GM23338 (cell line): Measurements from ENCODE around the gene ITPRIPL1. TPM values are rescaled to one million over a fixed set of nuclear protein-coding genes. Genes with fewer than 3 reads are reported as not detected.

ENCODE experiments used
- ATAC-seq: fragments of 200-7000 bp; cut with Tn5 transposase; 3 replicates; pipeline ENCODE4 v1.9.1; 2020
- DNase-seq: peaks from one replicate; pipeline ENCODE4 v3.0.0-alpha.2; 2015; ENCODE audit warnings: low spot score
- H2AFZ ChIP-seq: fragments of 200-600 bp; sonication (generic); 2 replicates; pipeline ENCODE4 v1.8.0; 2016; ENCODE audit warnings: antibody characterized with exemption, mild to moderate bottlenecking, moderate library complexity
- H3F3A ChIP-seq: fragments of 200-600 bp; sonication (generic); replicated peaks from 2 replicates; pipeline ENCODE4 v1.8.0; 2017; ENCODE audit warnings: antibody characterized with exemption, mixed run types, low read depth
- H3K27ac ChIP-seq: fragments of 200-600 bp; sonication (generic); 2 replicates; pipeline ENCODE4 v1.6.1; 2016; ENCODE audit warnings: low read depth
- H3K27me3 ChIP-seq: fragments of 200-600 bp; sonication (generic); 2 replicates; pipeline ENCODE4 v1.8.0; 2016; ENCODE audit warnings: mild to moderate bottlenecking, mixed run types, moderate library complexity; ENCODE audit not compliant: insufficient read depth
- H3K36me3 ChIP-seq: fragments of 200-600 bp; sonication (generic); 2 replicates; pipeline ENCODE4 v1.8.0; 2016; ENCODE audit warnings: mild to moderate bottlenecking; ENCODE audit not compliant: insufficient read depth
- H3K4me1 ChIP-seq: fragments of 200-600 bp; sonication (generic); 2 replicates; pipeline ENCODE4 v1.8.0; 2016; ENCODE audit warnings: mild to moderate bottlenecking, moderate library complexity; ENCODE audit not compliant: insufficient read depth
- H3K4me2 ChIP-seq: fragments of 200-600 bp; sonication (generic); 2 replicates; pipeline ENCODE4 v1.7.1; 2017; ENCODE audit warnings: mixed run types
- H3K4me3 ChIP-seq: fragments of 200-600 bp; sonication (generic); 2 replicates; pipeline ENCODE4 v1.6.1; 2016; ENCODE audit warnings: mixed run types
- H3K79me2 ChIP-seq: fragments of 200-600 bp; sonication (generic); replicated peaks from 2 replicates; pipeline ENCODE4 v1.8.0; 2017; ENCODE audit warnings: mild to moderate bottlenecking; ENCODE audit not compliant: insufficient read depth
- H3K9me2 ChIP-seq: fragments of 200-600 bp; sonication (generic); 2 replicates; pipeline ENCODE4 v1.8.0; 2017; ENCODE audit not compliant: insufficient read depth
- H4K20me1 ChIP-seq: fragments of 200-600 bp; sonication (generic); replicated peaks from 2 replicates; pipeline ENCODE4 v1.8.0; 2017; ENCODE audit warnings: mild to moderate bottlenecking; ENCODE audit not compliant: insufficient read depth
- H3K27ac Mint-ChIP-seq: 2 replicates; pipeline ENCODE4 v1.8.0; 2020; ENCODE audit warnings: inconsistent platforms, mild to moderate bottlenecking, moderate library complexity, mixed read lengths
- H3K27me3 Mint-ChIP-seq: 3 replicates; pipeline ENCODE4 v1.8.0; 2022; ENCODE audit warnings: low read depth, mild to moderate bottlenecking, moderate library complexity, mixed read lengths, inconsistent platforms; ENCODE audit not compliant: insufficient read depth, poor library complexity
- H3K36me3 Mint-ChIP-seq: 3 replicates; pipeline ENCODE4 v1.8.0; 2021; ENCODE audit warnings: low read depth, mild to moderate bottlenecking, inconsistent platforms, moderate library complexity, mixed read lengths
- H3K4me1 Mint-ChIP-seq: 3 replicates; pipeline ENCODE4 v1.8.0; 2020; ENCODE audit warnings: mild to moderate bottlenecking, inconsistent platforms, mixed read lengths
- H3K4me3 Mint-ChIP-seq: 3 replicates; pipeline ENCODE4 v1.8.0; 2021; ENCODE audit warnings: moderate library complexity, mild to moderate bottlenecking, inconsistent platforms, mixed read lengths
- H3K9me3 Mint-ChIP-seq: 3 replicates; pipeline ENCODE4 v1.8.0; 2020; ENCODE audit warnings: moderate library complexity, mild to moderate bottlenecking, inconsistent platforms, mixed read lengths
- CREB1 ChIP-seq: fragments of 250-450 bp; sonication (Bioruptor Pico); IDR thresholded peaks from 2 replicates; pipeline ENCODE4 v1.5.0; 2020; ENCODE audit warnings: low read depth, mild to moderate bottlenecking, moderate library complexity
- CTCF ChIP-seq, 2 experiments: fragments of 200-600 bp in 1 of 2; sonication (generic) in 1 of 2; conservative IDR thresholded peaks; 2 replicates each; pipeline versions ENCODE4 v1.5.1 to v1.6.1; 2016 to 2017; ENCODE audit warnings: antibody characterized with exemption in 2 of 2, low read depth in 2 of 2, mild to moderate bottlenecking in 2 of 2, moderate library complexity in 1 of 2
- NANOG ChIP-seq: IDR thresholded peaks from 2 replicates; pipeline ENCODE4 v1.6.1; 2016; ENCODE audit warnings: antibody characterized with exemption, borderline replicate concordance
- POLR2AphosphoS5 ChIP-seq: IDR thresholded peaks from 2 replicates; pipeline ENCODE4 v1.6.1; 2016; ENCODE audit warnings: antibody characterized with exemption, low read depth
- REST ChIP-seq: IDR thresholded peaks from one replicate; pipeline ENCODE4 v1.6.1; 2018; ENCODE audit warnings: antibody characterized with exemption; ENCODE audit not compliant: unreplicated experiment
- STAT1 ChIP-seq: IDR thresholded peaks from one replicate; pipeline ENCODE4 v1.6.1; 2016; ENCODE audit warnings: antibody characterized with exemption; ENCODE audit not compliant: unreplicated experiment
- ZNF114 ChIP-seq: fragments of 250-450 bp; sonication (Bioruptor Pico); IDR thresholded peaks from 2 replicates; pipeline ENCODE4 v1.5.0; 2020; ENCODE audit warnings: mild to moderate bottlenecking, moderate library complexity
- ZNF331 ChIP-seq: fragments of 250-450 bp; sonication (Bioruptor Pico); IDR thresholded peaks from 2 replicates; pipeline ENCODE4 v1.5.0; 2020; ENCODE audit warnings: low read depth, mild to moderate bottlenecking, moderate library complexity
- ZNF462 ChIP-seq: fragments of 250-450 bp; sonication (Bioruptor Pico); IDR thresholded peaks from 2 replicates; pipeline ENCODE4 v1.5.0; 2020; ENCODE audit warnings: mild to moderate bottlenecking, moderate library complexity
- polyA plus RNA-seq: library from polyadenylated mRNA; unstranded; fragments of >200 nt; fragmentation: Nextera tagmentation; extraction: Ambion mirVana; gene quantifications from 2 replicates; pipeline ENCODE4 v1.2.1, GENCODE V29; 2016
- total RNA-seq: library from RNA; depleted of rRNA; stranded (reverse); fragments of >200 nt; shearing (Covaris generic); gene quantifications from 2 replicates; pipeline ENCODE4 v1.2.3, GENCODE V29; 2014

ITPRIPL1 gene
- total and polyA plus RNA-seq, 2 experiments from 2014 or later, result 5.3 to 14.0 TPM

GRCh38 chr2:96361751-96362150 is 36.6 kb downstream of the ITPRIPL1 start:
- no peak for ATAC-seq
- H3F3A ChIP-seq, result no peaks in the 10 kb centered on the region
- H3K27me3 Mint-ChIP-seq, result peaks cover 2% of the 10 kb centered on the region
- no peak overlapping the region for H3K27ac ChIP-seq
- DNase-seq, result no peak
- H2AFZ ChIP-seq, result no peak overlapping the region
- H3K79me2 ChIP-seq, result no peaks in the 10 kb centered on the region
- no peaks in the 10 kb centered on the region for H3K4me1 ChIP-seq
- TF ChIP-seq NANOG, result no peak
- TF ChIP-seq ZNF462 (CRISPR knock-in tag), result no peak
- no peak for TF ChIP-seq CREB1
- TF ChIP-seq POLR2AphosphoS5, result no peak
- no peak for TF ChIP-seq STAT1
- H3K4me1 Mint-ChIP-seq, result no peaks in the 10 kb centered on the region; the same call in 2 of the 3 replicates
- H3K4me3 Mint-ChIP-seq, result no peak overlapping the region
- no peaks in the 10 kb centered on the region; the same call in none of the 2 replicates for H4K20me1 ChIP-seq
- H3K9me2 ChIP-seq, result no peaks in the 10 kb centered on the region
- H3K9me3 Mint-ChIP-seq, result no peaks in the 10 kb centered on the region
- H3K36me3 Mint-ChIP-seq, result peaks cover 82% of the 10 kb centered on the region
- H3K4me3 ChIP-seq, result no peak overlapping the region
- H3K4me2 ChIP-seq, result no peak overlapping the region
- no peak overlapping the region for H3K27ac Mint-ChIP-seq
- no peaks in the 10 kb centered on the region for H3K27me3 ChIP-seq
- H3K36me3 ChIP-seq, result peaks cover 70% of the 10 kb centered on the region

GRCh38 chr2:96369186-96369585 is 44.1 kb downstream of the ITPRIPL1 start:
- DNase-seq, result no peak
- H3K27me3 Mint-ChIP-seq, result peaks cover 7% of the 10 kb centered on the region
- ATAC-seq, result no peak
- no peak for TF ChIP-seq ZNF331 (CRISPR knock-in tag)
- no peak for TF ChIP-seq CTCF (conservative IDR thresholded peaks at IDR 0.05; ENCODE audit: low read depth in 2 of 2)
- no peak for TF ChIP-seq ZNF114 (CRISPR knock-in tag)
- no peak for TF ChIP-seq NANOG
- no peak for TF ChIP-seq STAT1
- TF ChIP-seq CREB1, result no peak
- TF ChIP-seq REST, result no peak

More at GRCh38 chr2:96369186-96369585, 44.1 kb downstream of the ITPRIPL1 start:
- no peaks in the 10 kb centered on the region for H3K4me1 ChIP-seq
- Mint-ChIP-seq H3K36me3 (peaks cover 94% of the 10 kb centered on the region), H3K9me3 (no peaks in the 10 kb centered on the region; the same call in 2 of the 3 replicates), H3K4me3 (no peak overlapping the region), H3K4me1 (no peaks in the 10 kb centered on the region), H3K27ac (no peak overlapping the region)
- H2AFZ ChIP-seq, result no peak overlapping the region
- no peaks in the 10 kb centered on the region for H3K27me3 ChIP-seq
- H3K79me2 ChIP-seq, result no peaks in the 10 kb centered on the region
- H3K4me2 ChIP-seq, result no peak overlapping the region
- H3K4me3 ChIP-seq, result no peak overlapping the region
- H3K9me2 ChIP-seq, result no peaks in the 10 kb centered on the region
- H4K20me1 ChIP-seq, result no peaks in the 10 kb centered on the region; the same call in 1 of the 2 replicates
- no peak overlapping the region for H3K27ac ChIP-seq
- no peaks in the 10 kb centered on the region for H3F3A ChIP-seq
- peaks cover 55% of the 10 kb centered on the region for H3K36me3 ChIP-seq
